Subcutaneous adipose tissue (tissue), 4 donors: ENCODE results near the gene NCMAP. TPM values are rescaled to one million over a fixed set of nuclear protein-coding genes. Genes with fewer than 3 reads are reported as not detected.

Experiments
- CTCF ChIP-seq: fragments of 450-650 bp; IDR thresholded peaks from one replicate; pipeline ENCODE4 v1.5.1; 2016; ENCODE audit warnings: low read depth, mild to moderate bottlenecking, control low read depth, antibody characterized with exemption, moderate library complexity
- total RNA-seq, 4 donors: library from RNA; depleted of rRNA; stranded (reverse); fragments of >200 nt; gene quantifications; one replicate each; pipeline ENCODE4 v1.1.0, GENCODE V29; 2016

The NCMAP gene
- total RNA-seq, 4 donors from 2014 or later: 0.22 to 0.33 TPM; not detected in 2

DNA sequence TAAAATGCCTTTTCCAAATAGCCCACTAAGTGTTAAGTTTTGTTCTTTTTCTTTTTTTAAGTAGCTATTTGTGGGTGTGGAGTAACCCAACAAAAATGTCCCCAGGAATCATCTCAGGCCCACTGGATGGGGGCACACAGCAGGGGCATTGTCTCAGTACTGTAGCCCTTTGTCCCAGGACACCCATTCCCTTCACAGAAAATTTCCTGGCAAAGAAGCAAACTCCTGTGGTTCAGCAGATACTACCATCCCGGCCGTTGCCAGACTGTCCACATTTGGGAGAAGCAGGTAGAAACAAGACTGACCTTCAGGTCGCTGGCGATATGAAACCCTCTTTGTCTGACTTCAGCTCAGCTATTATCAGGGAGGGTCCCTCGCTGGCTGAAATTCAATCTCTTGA is 63.5 kb downstream of the NCMAP start:
- TF ChIP-seq CTCF: no peak

- no peak for TF ChIP-seq CTCF
Measured at GRCh38 chr1:24620678-24621077, 64.8 kb downstream of the NCMAP start.

DNA sequence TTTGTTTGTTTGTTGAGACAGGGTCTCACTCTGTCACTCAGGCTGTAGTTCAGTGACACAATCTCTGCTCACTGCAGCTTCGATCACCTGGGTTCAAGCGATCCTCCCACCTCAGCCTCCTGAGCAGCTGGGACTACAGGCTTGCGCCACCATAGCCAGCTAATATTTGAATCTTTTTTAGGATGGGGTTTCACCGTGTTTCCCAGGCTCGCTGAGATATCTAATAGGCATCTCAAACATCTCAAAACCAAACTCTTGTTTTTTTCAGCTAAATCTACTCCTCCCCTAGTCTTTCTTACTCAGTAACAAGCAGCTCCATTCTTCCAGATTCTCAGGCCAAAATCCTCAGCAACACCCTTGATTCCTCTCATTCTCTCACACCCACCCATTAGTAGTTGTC is 65.2 kb downstream of the NCMAP start:
- no peak for TF ChIP-seq CTCF

DNA sequence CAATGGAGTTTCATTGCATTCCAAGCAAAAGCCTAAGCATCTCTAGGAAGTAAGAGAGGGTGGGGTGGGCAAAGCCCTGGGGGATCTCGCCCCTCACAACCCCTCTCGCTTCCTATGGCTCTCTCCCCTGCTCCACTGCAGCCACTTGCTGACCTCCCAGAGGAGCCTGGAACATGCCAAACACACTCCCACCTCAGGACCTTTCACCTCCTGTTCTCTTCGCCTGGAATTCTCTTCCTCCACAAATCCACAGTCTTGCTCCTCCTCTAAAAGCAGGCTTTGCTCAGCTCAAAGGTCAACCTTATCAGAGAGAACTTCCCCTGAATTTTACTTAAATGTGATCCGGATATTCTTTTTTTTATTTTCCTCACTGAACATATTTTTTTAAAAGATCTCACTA is 66.3 kb downstream of the NCMAP start:
- no peak for TF ChIP-seq CTCF

GRCh38 chr1:24632832-24633175 is 76.9 kb downstream of the NCMAP start:
- TF ChIP-seq CTCF: no peak

DNA sequence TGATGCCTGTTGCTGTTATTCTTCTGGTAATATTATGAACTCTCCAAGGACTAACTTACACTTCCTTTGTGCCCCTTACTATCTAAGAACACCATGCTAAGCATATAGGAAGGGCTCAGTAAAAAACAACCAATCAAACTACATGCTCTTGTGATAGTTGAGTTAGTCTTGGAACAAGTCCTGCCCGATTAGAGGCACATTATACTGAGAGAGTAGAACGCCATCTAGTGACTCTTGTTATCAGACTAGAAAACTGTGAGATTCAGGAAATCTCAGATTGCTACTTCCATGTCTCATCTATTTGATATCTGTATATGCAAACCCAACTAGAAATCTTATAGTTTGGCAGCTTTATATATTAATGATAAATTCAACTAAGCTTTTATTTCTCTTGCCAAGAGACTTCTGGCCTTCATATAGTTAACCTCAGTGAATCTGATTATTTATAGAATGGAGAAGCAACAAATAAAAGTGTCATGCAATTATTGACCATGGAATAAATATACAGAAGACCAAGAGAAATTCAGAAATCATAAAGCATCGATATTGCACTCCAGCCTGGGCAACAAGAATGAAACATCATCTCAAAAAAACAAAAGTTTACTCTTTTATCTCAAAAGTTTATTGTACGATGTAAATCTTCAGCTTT is 79.4 kb downstream of the NCMAP start:
- no peak for TF ChIP-seq CTCF

DNA sequence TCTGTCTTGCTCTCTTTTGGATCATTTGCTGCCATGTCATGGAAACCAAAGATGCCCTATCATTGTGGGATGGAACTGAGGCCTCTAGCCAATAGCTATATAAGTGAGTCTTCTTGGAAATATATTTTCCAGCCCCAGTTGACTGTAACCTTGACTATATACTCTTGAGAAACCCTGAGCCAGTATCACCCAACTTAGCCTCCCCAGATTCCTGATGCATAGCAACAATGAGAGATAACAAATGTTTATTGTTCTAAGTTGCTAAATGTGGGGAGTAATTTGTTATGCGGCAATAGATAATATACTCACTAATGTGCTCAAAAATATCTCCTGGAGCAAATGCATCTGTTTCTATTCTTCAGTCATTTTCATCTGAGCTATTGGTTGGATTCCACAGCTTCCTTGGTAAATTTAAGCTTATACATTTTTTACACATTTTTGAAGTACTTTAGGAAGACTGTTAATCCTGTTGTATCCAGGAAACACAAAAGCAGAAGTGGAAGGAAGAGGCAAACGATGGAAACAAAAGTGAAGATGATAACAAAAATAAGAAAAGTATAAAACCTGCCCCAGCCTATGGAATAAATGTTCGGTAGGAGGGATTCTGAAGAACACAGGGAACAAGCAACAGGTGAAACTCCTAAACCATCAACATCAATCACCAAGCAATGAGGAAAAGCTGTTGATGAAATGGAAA is 80.9 kb downstream of the NCMAP start:
- no peak for TF ChIP-seq CTCF
